Lung (tissue), 12 donors: ENCODE results near the gene SEMA3A. TPM values are rescaled to one million over a fixed set of nuclear protein-coding genes. Genes with fewer than 3 reads are reported as not detected.
"Not testable (repeated sequence)": the region's sequence is repeated elsewhere in the genome, so short reads cannot be mapped to it uniquely, and the experiment has no call there.

ENCODE experiments used
- ATAC-seq: fragments of 200-7000 bp; cut with Tn5 transposase; one replicate; pipeline ENCODE4 v1.9.1; 2020; ENCODE audit warnings: moderate number of reproducible peaks; ENCODE audit not compliant: insufficient read depth, low FRiP score
- DNase-seq, 3 donors: peaks; one replicate each; pipeline ENCODE4 v3.0.0-alpha.2; 2013 to 2017
- H3K27ac ChIP-seq, 2 donors: one replicate each; pipeline ENCODE4 v1.5.1; 2013; ENCODE audit warnings: mild to moderate bottlenecking in 2 of 2, moderate library complexity in 2 of 2, control low read depth in 1 of 2, inconsistent platforms in 1 of 2, low read depth in 1 of 2, low read length in 1 of 2
- H3K27me3 ChIP-seq, 3 donors: one replicate each; pipeline ENCODE4 v1.5.1; 2013; ENCODE audit warnings: low read length in 2 of 3; ENCODE audit not compliant: control insufficient read depth in 3 of 3, insufficient read depth in 3 of 3
- H3K36me3 ChIP-seq, 4 donors: one replicate each; pipeline ENCODE4 v1.5.1; 2013; ENCODE audit warnings: low read length in 4 of 4, mild to moderate bottlenecking in 1 of 4, moderate library complexity in 1 of 4; ENCODE audit not compliant: control insufficient read depth in 4 of 4, insufficient read depth in 4 of 4
- H3K4me1 ChIP-seq, 5 donors: one replicate each; pipeline ENCODE4 v1.5.1; 2013; ENCODE audit warnings: low read length in 5 of 5, mild to moderate bottlenecking in 2 of 5, moderate library complexity in 1 of 5; ENCODE audit not compliant: control insufficient read depth in 5 of 5, insufficient read depth in 5 of 5
- H3K4me3 ChIP-seq: one replicate; pipeline ENCODE4 v1.5.1; 2013; ENCODE audit warnings: mild to moderate bottlenecking, control low read depth, moderate library complexity
- H3K9ac ChIP-seq, 2 donors: one replicate each; pipeline ENCODE4 v1.5.1; 2013; ENCODE audit warnings: low read length in 2 of 2, control low read depth in 1 of 2; ENCODE audit not compliant: insufficient read depth in 1 of 2
- H3K9me3 ChIP-seq, 4 donors: one replicate each; pipeline ENCODE4 v1.5.1; 2013; ENCODE audit warnings: low read length in 3 of 4, mild to moderate bottlenecking in 1 of 4, moderate library complexity in 1 of 4; ENCODE audit not compliant: control insufficient read depth in 4 of 4, insufficient read depth in 3 of 4
- WGBS, 2 donors: extraction: QIAGEN DNeasy Blood & Tissue Kit; methylation state at CpG; one replicate each; pipeline ENCODE4 v1.1.7; 2013; 5-methylcytosine and 5-hydroxymethylcytosine counted together
- polyA plus RNA-seq, 2 donors: library from polyadenylated mRNA; stranded (reverse); fragments of 200-250 nt; gene quantifications; one replicate each; pipeline ENCODE4 v1.2.1, GENCODE V29; 2013
- total RNA-seq, 2 donors: library from RNA; depleted of rRNA in 1 of 2; stranded (reverse); fragments of >200 nt in 1 of 2; gene quantifications; one replicate each; pipeline ENCODE4 v1.2.1, GENCODE V29; 2014 to 2021
- TF ChIP-seq, protein P1 (sequence below): IDR thresholded peaks from 2 replicates; pipeline ENCODE4 v1.5.1; 2012; ENCODE audit warnings: mild to moderate bottlenecking; ENCODE audit errors: control extremely low read depth, extremely low read depth
- donor health status: control.
- donor health status: control.
- donor health status: Bipolar disorder and iron deficiency.
- donor health status: healthy.
- donor health status: DM: yes; HTN: yes; CAD: no.

The SEMA3A gene
- total and polyA plus RNA-seq, 4 donors, result 0.79 to 21.4 (median 5.5) TPM

DNA sequence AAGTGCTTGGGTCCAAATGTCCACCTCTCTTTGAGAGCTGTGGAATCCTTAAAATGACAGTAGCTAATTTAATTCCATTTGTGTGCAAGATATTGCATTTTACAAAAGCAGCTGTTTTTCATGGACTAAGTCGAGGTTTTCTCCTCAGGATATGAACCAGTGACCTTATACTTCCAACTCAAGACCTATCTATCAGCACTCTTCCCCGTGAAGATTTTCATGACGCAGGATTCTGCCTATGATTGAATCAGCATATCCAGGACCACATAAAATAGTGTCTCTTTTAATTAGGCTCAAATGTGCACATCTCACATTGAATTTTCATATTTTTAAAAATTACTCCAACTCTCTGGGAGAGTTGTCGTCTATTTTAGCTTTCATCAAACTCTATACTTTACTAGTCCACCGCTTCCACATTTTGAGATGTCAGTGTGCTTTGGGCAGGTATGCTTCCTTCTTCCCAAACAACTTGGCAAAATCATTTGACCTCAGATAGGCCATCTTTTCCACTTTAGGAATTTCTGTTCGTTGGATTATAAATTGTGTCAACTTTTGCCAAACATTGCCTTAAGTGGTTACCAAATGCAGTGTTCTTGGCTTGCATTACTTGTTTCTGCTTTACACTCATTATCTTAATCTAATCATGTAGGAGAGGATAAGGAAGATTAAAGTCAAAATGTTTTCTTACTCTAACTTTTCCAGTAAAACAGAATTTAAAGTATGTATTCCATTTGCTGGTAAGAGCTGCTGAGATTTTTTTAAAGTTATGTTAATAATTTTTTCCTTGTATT, 39.4 kb downstream of the SEMA3A start:
- no peaks in the 10 kb centered on the region for H3K27me3 ChIP-seq
- no peak overlapping the region for H3K9ac ChIP-seq
- TF ChIP-seq, protein P1, sequence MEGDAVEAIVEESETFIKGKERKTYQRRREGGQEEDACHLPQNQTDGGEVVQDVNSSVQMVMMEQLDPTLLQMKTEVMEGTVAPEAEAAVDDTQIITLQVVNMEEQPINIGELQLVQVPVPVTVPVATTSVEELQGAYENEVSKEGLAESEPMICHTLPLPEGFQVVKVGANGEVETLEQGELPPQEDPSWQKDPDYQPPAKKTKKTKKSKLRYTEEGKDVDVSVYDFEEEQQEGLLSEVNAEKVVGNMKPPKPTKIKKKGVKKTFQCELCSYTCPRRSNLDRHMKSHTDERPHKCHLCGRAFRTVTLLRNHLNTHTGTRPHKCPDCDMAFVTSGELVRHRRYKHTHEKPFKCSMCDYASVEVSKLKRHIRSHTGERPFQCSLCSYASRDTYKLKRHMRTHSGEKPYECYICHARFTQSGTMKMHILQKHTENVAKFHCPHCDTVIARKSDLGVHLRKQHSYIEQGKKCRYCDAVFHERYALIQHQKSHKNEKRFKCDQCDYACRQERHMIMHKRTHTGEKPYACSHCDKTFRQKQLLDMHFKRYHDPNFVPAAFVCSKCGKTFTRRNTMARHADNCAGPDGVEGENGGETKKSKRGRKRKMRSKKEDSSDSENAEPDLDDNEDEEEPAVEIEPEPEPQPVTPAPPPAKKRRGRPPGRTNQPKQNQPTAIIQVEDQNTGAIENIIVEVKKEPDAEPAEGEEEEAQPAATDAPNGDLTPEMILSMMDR, result no peak
- H3K9me3 ChIP-seq, result no peaks in the 10 kb centered on the region
- H3K4me3 ChIP-seq, result no peak overlapping the region
- no peaks in the 10 kb centered on the region for H3K36me3 ChIP-seq
- peaks cover 0 to 27% (median 3%) of the 10 kb centered on the region in 5 donors for H3K4me1 ChIP-seq
- no peak for ATAC-seq
- no peak overlapping the region for H3K27ac ChIP-seq
- 71 to 85% methylated on average over 6 of the region's 6 CpGs for WGBS, 2 donors
- DNase-seq, result peak in 2 of 3 donors; percentile 54 to 59

DNA sequence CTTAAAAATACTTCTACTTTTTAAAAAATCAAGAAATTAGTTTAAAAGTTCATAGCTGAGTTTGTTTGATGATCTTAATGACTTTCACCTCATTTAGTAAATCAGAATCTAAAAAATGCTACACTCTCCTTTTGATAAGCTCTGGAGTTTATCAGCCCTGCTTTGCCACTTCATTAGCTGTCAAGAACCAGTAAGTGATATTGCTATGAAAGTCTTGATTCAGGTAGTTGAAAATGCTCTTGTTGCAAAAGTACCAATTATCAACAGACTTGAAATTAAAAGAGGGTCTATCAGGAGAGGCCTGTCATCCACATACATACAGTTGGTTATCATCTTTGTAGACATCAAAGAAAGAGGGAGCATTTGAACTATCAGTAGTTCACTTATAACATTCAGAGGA, 41.6 kb downstream of the SEMA3A start:
- TF ChIP-seq, protein P1, result no peak
- H3K27ac ChIP-seq, result no peak overlapping the region
- H3K27me3 ChIP-seq, result no peaks in the 10 kb centered on the region
- H3K36me3 ChIP-seq, result no peaks in the 10 kb centered on the region
- H3K9me3 ChIP-seq, result no peaks in the 10 kb centered on the region
- no peak overlapping the region for H3K9ac ChIP-seq
- ATAC-seq (no peak), DNase-seq (peak in 1 of 3 donors; percentile 55)
- H3K4me1 ChIP-seq, result peaks cover 0 to 34% (median 3%) of the 10 kb centered on the region in 5 donors
- H3K4me3 ChIP-seq, result no peak overlapping the region

DNA sequence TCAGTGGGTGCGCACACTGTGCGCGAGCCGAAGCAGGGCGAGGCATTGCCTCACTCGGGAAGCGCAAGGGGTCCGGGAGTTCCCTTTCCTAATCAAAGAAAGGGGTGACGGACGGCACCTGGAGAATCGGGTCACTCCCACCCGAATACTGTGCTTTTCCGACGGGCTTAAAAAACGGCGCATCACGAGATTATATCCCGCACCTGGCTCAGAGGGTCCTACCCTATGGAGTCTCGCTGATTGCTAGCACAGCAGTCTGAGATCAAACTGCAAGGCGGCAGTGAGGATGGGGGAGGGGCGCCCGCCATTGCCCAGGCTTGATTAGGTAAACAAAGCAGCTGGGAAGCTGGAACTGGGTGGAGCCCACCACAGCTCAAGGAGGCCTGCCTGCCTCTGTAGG, 44.2 kb downstream of the SEMA3A start:
- DNase-seq, H3K27me3 ChIP-seq, ATAC-seq: not testable (repeated sequence)

DNA sequence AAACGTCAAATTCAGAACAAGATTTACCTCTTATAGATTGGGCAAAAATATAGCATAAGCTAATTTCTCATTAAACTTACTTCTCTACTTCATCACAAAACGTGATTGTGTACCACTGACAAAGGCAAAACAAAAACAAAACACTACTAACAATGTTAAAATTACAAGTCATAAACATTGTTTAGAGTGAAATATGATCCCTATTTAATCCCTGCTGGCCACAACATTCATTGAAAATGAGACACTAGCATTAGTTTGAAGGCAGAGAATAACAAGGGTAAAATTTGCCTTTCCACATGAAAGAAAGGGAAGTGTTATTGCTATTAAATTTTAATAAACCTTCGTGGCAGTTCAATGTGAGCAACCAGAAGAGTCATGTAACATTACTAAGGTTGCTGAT, 45.0 kb downstream of the SEMA3A start:
- H3K27me3 ChIP-seq, result no peaks in the 10 kb centered on the region
- no peak overlapping the region for H3K27ac ChIP-seq
- ATAC-seq, result no peak
- H3K4me1 ChIP-seq, result peaks cover 0 to 29% (median 0%) of the 10 kb centered on the region in 5 donors
- H3K4me3 ChIP-seq, result no peak overlapping the region
- no peak overlapping the region for H3K9ac ChIP-seq
- TF ChIP-seq, protein P1, result no peak
- no peak for DNase-seq
- no peaks in the 10 kb centered on the region for H3K9me3 ChIP-seq
- WGBS, 2 donors, result 69 to 79% methylated on average over 3 of the region's 3 CpGs
- no peaks in the 10 kb centered on the region for H3K36me3 ChIP-seq

More for the DNA sequence above, 44.2 kb downstream of the SEMA3A start:
- H3K4me3 ChIP-seq, H3K27ac ChIP-seq, H3K9me3 ChIP-seq, H3K36me3 ChIP-seq, H3K9ac ChIP-seq: not testable (repeated sequence)
- WGBS, 2 donors, result 93 to 95% methylated on average over 22 of the region's 22 CpGs
- H3K4me1 ChIP-seq, result peaks cover 0 to 30% (median 0%) of the 10 kb centered on the region in 5 donors
